Transverse colon (tissue), 4 donors: ENCODE measurements around the gene SUGCT. TPM values are rescaled to one million over a fixed set of nuclear protein-coding genes. Genes with fewer than 3 reads are reported as not detected.

Experiments used
- DNase-seq: peaks from one replicate; pipeline ENCODE4 v3.0.0-alpha.2; 2019
- H3K27ac ChIP-seq, 4 donors: fragments of 200-600 bp; sonication (generic); 2 replicates each; pipeline ENCODE4 v1.5.1; 2016 to 2018; ENCODE audit warnings: inconsistent platforms in 4 of 4
- H3K27me3 ChIP-seq: fragments of 200-600 bp; sonication (generic); 2 replicates; pipeline ENCODE4 v1.5.1; 2017; ENCODE audit warnings: inconsistent platforms
- H3K36me3 ChIP-seq, 4 donors: fragments of 200-600 bp; sonication (generic); 2 replicates each; pipeline ENCODE4 v1.5.1; 2017 to 2019; ENCODE audit warnings: inconsistent platforms in 4 of 4
- H3K4me1 ChIP-seq, 4 donors: fragments of 200-600 bp; sonication (generic); 2 replicates each; pipeline ENCODE4 v1.5.1; 2017 to 2020; ENCODE audit warnings: inconsistent platforms in 4 of 4
- H3K4me3 ChIP-seq, 4 donors: fragments of 200-600 bp; sonication (generic); 1 replicate in 1 of 4; 2 replicates in 3 of 4; pipeline versions ENCODE4 v1.5.1 to v1.6.1; 2017 to 2019; ENCODE audit warnings: inconsistent platforms in 4 of 4
- H3K9me3 ChIP-seq, 2 donors: fragments of 200-600 bp; sonication (generic); 2 replicates each; pipeline ENCODE4 v1.5.1; 2017 to 2019; ENCODE audit warnings: inconsistent platforms in 2 of 2
- EP300 ChIP-seq: sonication (generic); formaldehyde crosslinking; IDR thresholded peaks from one replicate; pipeline ENCODE4 v1.6.1; 2017; ENCODE audit warnings: antibody characterized with exemption, low read depth
- POLR2A ChIP-seq: fragments of 450-650 bp; IDR thresholded peaks from one replicate; pipeline ENCODE4 v1.6.1; 2016; ENCODE audit warnings: antibody characterized with exemption, mild to moderate bottlenecking, moderate library complexity
- POLR2AphosphoS5 ChIP-seq, 3 donors: sonication (generic); formaldehyde crosslinking; IDR thresholded peaks; one replicate each; pipeline ENCODE4 v1.6.1; 2016; ENCODE audit warnings: antibody characterized with exemption in 3 of 3
- WGBS, 2 donors: methylation state at CpG; one replicate each; pipeline ENCODE4 v1.1.5; 2018; ENCODE audit warnings: low coverage in 1 of 2; 5-methylcytosine and 5-hydroxymethylcytosine counted together
- in situ Hi-C, 4 donors: fragments of 200-750 bp; cut with MboI; loops; one replicate each; pipeline versions ENCODE4 v1.15.0 to v1.15.1; 2017; ENCODE audit warnings: low sequenced_read_pairs in 3 of 4, low pct_ligation_motif_present in 1 of 4, low pct_unique_long_range_greater_than_20kb in 1 of 4
- intact Hi-C: fragments of 100-400 bp; cut with DNase I; formaldehyde crosslinking; loops from one replicate; pipeline ENCODE4 v1.15.1; 2023; ENCODE audit warnings: low total_unique reads
- total RNA-seq, 4 donors: library from RNA; depleted of rRNA; stranded (reverse); fragments of >200 nt; gene quantifications; one replicate each; pipeline ENCODE4 v1.1.0, GENCODE V29; 2016
- TF ChIP-seq, protein P1 (sequence below), 5 experiments: fragments of 200-600 bp in 3 of 5; fragments of 450-650 bp in 2 of 5; sonication (generic) in 3 of 5; IDR thresholded peaks; 1 replicate in 2 of 5; 2 replicates in 3 of 5; pipeline ENCODE4 v1.5.1; 2016 to 2017; ENCODE audit warnings: antibody characterized with exemption in 5 of 5, inconsistent platforms in 3 of 5, mild to moderate bottlenecking in 2 of 5, moderate library complexity in 1 of 5

SUGCT gene
- 10 to 100 TPM in 3 of 4 donors, 1 to 10 TPM in 1; 2.6 to 44.5 (median 15.9) TPM for total RNA-seq

GRCh38 chr7:40134428-40135316, at the start of gene SUGCT, which contains the start of gene MPLKIP:
TSS of gene SUGCT (plus strand) at chr7:40135005.
TSS of gene MPLKIP (minus strand) at chr7:40134622. CDS start at chr7:40134567, 55 bp downstream.
- in situ Hi-C loops: no loop called here
- H3K36me3 ChIP-seq: no peaks in the 10 kb centered on the region
- H3K9me3 ChIP-seq: no peaks in the 10 kb centered on the region
- TF ChIP-seq POLR2A (peak; percentile 78), POLR2AphosphoS5 (IDR thresholded peaks at IDR 0.05) (peak; percentile 60 to 72 (median 68)), EP300 (no peak)
- TF ChIP-seq, protein P1, sequence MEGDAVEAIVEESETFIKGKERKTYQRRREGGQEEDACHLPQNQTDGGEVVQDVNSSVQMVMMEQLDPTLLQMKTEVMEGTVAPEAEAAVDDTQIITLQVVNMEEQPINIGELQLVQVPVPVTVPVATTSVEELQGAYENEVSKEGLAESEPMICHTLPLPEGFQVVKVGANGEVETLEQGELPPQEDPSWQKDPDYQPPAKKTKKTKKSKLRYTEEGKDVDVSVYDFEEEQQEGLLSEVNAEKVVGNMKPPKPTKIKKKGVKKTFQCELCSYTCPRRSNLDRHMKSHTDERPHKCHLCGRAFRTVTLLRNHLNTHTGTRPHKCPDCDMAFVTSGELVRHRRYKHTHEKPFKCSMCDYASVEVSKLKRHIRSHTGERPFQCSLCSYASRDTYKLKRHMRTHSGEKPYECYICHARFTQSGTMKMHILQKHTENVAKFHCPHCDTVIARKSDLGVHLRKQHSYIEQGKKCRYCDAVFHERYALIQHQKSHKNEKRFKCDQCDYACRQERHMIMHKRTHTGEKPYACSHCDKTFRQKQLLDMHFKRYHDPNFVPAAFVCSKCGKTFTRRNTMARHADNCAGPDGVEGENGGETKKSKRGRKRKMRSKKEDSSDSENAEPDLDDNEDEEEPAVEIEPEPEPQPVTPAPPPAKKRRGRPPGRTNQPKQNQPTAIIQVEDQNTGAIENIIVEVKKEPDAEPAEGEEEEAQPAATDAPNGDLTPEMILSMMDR (IDR thresholded peaks at IDR 0.05): peak; percentile 94 to 99 (median 98)
- WGBS, 2 donors: 1% methylated on average over 63 of the region's 75 CpGs; no CpG with 5 or more reads in 1 of the 2 donors
- H3K4me1 ChIP-seq: peaks cover 8 to 35% (median 20%) of the 10 kb centered on the region in 4 donors
- peak; percentile 85 for DNase-seq
- peak within 1 kb of the TSS; percentile 91 to 96 (median 92) for H3K27ac ChIP-seq
- intact Hi-C loops: no loop called here
- H3K4me3 ChIP-seq: peak within 1 kb of the TSS; percentile 72 to 94 (median 79)
- no peaks in the 10 kb centered on the region for H3K27me3 ChIP-seq

DNA sequence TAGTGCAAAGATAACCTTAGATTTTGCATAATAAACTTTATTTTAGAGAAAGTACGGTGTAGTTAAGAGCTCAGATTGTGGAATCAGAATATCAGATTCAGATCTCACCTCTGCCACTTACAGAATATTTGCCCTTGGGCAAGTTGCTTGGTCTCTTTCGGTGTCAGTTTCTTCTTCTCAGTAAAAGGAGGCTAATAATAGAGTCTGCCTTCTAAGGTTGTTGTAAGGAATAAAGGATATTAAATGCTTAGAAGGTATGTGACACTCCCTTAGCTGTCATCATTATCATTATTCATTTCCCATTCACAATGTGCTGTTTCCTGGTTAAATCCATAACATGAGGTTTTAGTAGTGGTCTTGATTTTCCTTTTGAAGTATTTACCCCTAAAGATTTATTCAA, 42.6 kb upstream of the SUGCT start:
- H3K27me3 ChIP-seq: no peaks in the 10 kb centered on the region
- in situ Hi-C loops: no loop called here
- no peaks in the 10 kb centered on the region for H3K4me1 ChIP-seq
- 99 to 100% methylated on average over 2 of the region's 2 CpGs for WGBS, 2 donors
- H3K36me3 ChIP-seq: peaks cover 0 to 57% (median 25%) of the 10 kb centered on the region in 4 donors
- no peak for DNase-seq
- intact Hi-C loops: no loop called here
- H3K9me3 ChIP-seq: no peaks in the 10 kb centered on the region
- TF ChIP-seq POLR2AphosphoS5 (IDR thresholded peaks at IDR 0.05) (no peak), EP300 (no peak), POLR2A (no peak)
- TF ChIP-seq, protein P1 (IDR thresholded peaks at IDR 0.05): no peak
- no peak overlapping the region for H3K27ac ChIP-seq
- H3K4me3 ChIP-seq: no peak overlapping the region

- WGBS, 2 donors: 73 to 94% methylated on average over 3 to 8 of the region's 8 CpGs
- H3K27ac ChIP-seq: no peak overlapping the region
- no peak for TF ChIP-seq EP300
- intact Hi-C loops (no loop called here), in situ Hi-C loops (no loop called here)
- no peaks in the 10 kb centered on the region for H3K27me3 ChIP-seq
- H3K4me1 ChIP-seq: no peaks in the 10 kb centered on the region
- H3K36me3 ChIP-seq: peaks cover 0 to 46% (median 22%) of the 10 kb centered on the region in 4 donors
- no peaks in the 10 kb centered on the region for H3K9me3 ChIP-seq
- DNase-seq: no peak
- no peak overlapping the region for H3K4me3 ChIP-seq
Measured at GRCh38 chr7:40093631-40094350, 41.0 kb upstream of the SUGCT start.

DNA sequence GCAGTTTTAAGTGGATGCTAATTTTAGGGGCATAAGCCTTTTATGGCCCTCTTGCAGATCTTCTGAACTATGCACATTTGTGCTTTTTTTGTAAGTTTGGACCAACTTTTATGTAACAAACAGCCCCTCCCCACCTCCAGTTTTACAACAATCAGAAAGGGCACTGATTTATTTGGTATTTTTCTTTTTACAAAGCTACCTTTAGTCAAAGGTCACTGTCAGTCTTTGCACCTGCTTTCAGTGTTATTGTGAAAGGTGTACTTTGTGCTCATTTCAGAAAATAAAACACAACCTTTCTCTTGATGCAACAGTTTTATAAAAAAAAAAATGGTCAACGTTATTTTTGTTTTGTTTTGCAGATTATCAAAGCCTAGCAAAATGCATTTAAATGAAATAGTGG, 39.6 kb upstream of the SUGCT start:
- in situ Hi-C loops: no loop called here
- intact Hi-C loops: no loop called here
- Histone ChIP-seq H3K36me3 (peaks cover 0 to 38% (median 17%) of the 10 kb centered on the region in 4 donors), H3K9me3 (no peaks in the 10 kb centered on the region), H3K4me1 (no peaks in the 10 kb centered on the region), H3K27me3 (no peaks in the 10 kb centered on the region), H3K27ac (no peak overlapping the region), H3K4me3 (no peak overlapping the region)
- WGBS, 2 donors: 30 to 50% methylated on average over 1 of the region's 1 CpG
- no peak for DNase-seq
- TF ChIP-seq POLR2AphosphoS5 (IDR thresholded peaks at IDR 0.05): no peak
- no peak for TF ChIP-seq POLR2A
- no peak for TF ChIP-seq EP300
- TF ChIP-seq, protein P1 (IDR thresholded peaks at IDR 0.05): no peak
